Calu3 (cell line): ENCODE measurements around the gene ADARB1. TPM values are rescaled to one million over a fixed set of nuclear protein-coding genes. Genes with fewer than 3 reads are reported as not detected.

ENCODE experiments used
- BruUV-seq: library from RNA; stranded (reverse); fragments of 400-500 nt; replicated peaks from 2 replicates; lab custom pipeline; 2021; lab: Mats Ljungman, UMichigan
- CTCF ChIA-PET: fragments of 300-600 bp; sonication (Branson Sonifier 250); formaldehyde crosslinking; loops from one replicate; lab custom pipeline; 2022; ENCODE audit warnings: antibody characterized with exemption; lab: Charles Lee
- DNase-seq: peaks from one replicate; pipeline ENCODE4 v3.0.0; 2022
- H3K27ac Mint-ChIP-seq: one replicate; pipeline ENCODE4 v1.8.0; 2022; ENCODE audit warnings: mixed read lengths; ENCODE audit not compliant: unreplicated experiment
- H3K27me3 Mint-ChIP-seq: one replicate; pipeline ENCODE4 v1.8.0; 2022; ENCODE audit warnings: mixed read lengths; ENCODE audit not compliant: unreplicated experiment
- H3K36me3 Mint-ChIP-seq: one replicate; pipeline ENCODE4 v1.8.0; 2022; ENCODE audit warnings: mild to moderate bottlenecking, moderate library complexity, mixed read lengths; ENCODE audit not compliant: insufficient read depth, unreplicated experiment
- H3K4me1 Mint-ChIP-seq: one replicate; pipeline ENCODE4 v1.8.0; 2022; ENCODE audit warnings: mild to moderate bottlenecking, low read depth, mixed read lengths; ENCODE audit not compliant: unreplicated experiment
- H3K4me3 Mint-ChIP-seq: one replicate; pipeline ENCODE4 v1.8.0; 2022; ENCODE audit warnings: mild to moderate bottlenecking, low read depth, moderate library complexity, mixed read lengths; ENCODE audit not compliant: unreplicated experiment
- H3K9me3 Mint-ChIP-seq: one replicate; pipeline ENCODE4 v1.8.0; 2022; ENCODE audit warnings: low read depth, mixed read lengths; ENCODE audit not compliant: unreplicated experiment
- intact Hi-C: fragments of 100-400 bp; cut with micrococcal nuclease; formaldehyde crosslinking; loops from one replicate; pipeline ENCODE4 v1.10.0; 2022; ENCODE audit not compliant: unreplicated experiment
- total RNA-seq: library from RNA; stranded (reverse); gene quantifications from 2 replicates; pipeline ENCODE4 v1.2.3, GENCODE V29; 2022
- TF ChIP-seq, protein P1 (sequence below): fragments of 200-600 bp; IDR thresholded peaks from one replicate; pipeline ENCODE4 v1.8.0; 2022; ENCODE audit warnings: antibody characterized with exemption; ENCODE audit not compliant: unreplicated experiment

The ADARB1 gene
- total RNA-seq, 1 experiment from 2014 or later: 2.8 TPM

GRCh38 chr21:45118099-45118498 is 43.7 kb downstream of the ADARB1 start:
- BruUV-seq: no TSS peak
- no peak for DNase-seq
- Mint-ChIP-seq H3K27ac (no peak overlapping the region), H3K9me3 (no peaks in the 10 kb centered on the region), H3K4me1 (no peaks in the 10 kb centered on the region), H3K27me3 (peaks cover 39% of the 10 kb centered on the region), H3K4me3 (no peak overlapping the region), H3K36me3 (no peaks in the 10 kb centered on the region)
- intact Hi-C loops: no loop called here
- CTCF ChIA-PET: no interaction called here
- TF ChIP-seq, protein P1, sequence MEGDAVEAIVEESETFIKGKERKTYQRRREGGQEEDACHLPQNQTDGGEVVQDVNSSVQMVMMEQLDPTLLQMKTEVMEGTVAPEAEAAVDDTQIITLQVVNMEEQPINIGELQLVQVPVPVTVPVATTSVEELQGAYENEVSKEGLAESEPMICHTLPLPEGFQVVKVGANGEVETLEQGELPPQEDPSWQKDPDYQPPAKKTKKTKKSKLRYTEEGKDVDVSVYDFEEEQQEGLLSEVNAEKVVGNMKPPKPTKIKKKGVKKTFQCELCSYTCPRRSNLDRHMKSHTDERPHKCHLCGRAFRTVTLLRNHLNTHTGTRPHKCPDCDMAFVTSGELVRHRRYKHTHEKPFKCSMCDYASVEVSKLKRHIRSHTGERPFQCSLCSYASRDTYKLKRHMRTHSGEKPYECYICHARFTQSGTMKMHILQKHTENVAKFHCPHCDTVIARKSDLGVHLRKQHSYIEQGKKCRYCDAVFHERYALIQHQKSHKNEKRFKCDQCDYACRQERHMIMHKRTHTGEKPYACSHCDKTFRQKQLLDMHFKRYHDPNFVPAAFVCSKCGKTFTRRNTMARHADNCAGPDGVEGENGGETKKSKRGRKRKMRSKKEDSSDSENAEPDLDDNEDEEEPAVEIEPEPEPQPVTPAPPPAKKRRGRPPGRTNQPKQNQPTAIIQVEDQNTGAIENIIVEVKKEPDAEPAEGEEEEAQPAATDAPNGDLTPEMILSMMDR: no peak

DNA sequence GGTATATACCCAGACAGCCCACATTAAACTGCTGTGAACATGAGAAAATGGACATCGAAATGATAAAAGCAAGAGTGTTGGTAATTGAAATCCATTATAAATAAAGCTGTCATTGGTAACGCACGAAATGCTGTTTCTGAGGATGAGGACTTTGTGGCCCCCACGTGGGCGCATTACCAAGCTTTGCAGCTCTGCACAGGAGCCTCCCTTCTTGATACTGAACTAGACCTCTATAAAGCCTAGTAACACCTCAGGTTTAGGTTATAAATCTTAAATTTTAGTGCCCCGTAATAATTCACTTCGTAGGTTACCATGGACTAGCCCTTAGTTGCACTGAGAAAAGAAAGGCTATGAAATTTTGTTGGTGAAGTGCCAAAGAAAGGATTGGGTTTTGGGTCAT is 45.4 kb downstream of the ADARB1 start:
- Mint-ChIP-seq H3K27ac (no peak overlapping the region), H3K9me3 (no peaks in the 10 kb centered on the region), H3K4me3 (no peak overlapping the region), H3K4me1 (no peaks in the 10 kb centered on the region), H3K36me3 (no peaks in the 10 kb centered on the region), H3K27me3 (peaks cover 47% of the 10 kb centered on the region)
- DNase-seq: no peak
- CTCF ChIA-PET: no interaction called here
- intact Hi-C loops: loop anchor here (10.0 kb wide), 1 partner anchor 315 kb away; the partner anchor contains the start of gene UBE2G2
- BruUV-seq: no TSS peak
- TF ChIP-seq, protein P1: no peak

DNA sequence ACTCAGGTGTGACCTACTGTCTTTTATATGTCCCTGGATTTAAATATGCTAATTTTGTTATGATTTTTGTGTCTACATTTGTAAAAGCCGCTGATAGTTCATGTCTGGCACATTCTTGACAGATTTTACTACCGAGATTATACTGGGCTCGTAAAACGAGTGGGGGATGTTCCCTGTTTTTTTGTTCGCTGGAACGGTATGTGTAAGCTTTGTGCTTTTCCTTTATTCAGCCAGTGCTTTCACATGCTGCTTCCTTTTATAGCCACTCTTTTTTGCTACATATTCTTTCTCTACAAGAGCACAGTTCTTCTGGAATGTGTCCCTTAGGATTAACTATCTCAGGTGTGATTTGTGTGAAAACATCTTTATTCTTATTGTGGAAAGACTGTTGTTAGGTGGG is 46.6 kb downstream of the ADARB1 start:
- no peaks in the 10 kb centered on the region for H3K9me3 Mint-ChIP-seq
- no peak overlapping the region for H3K27ac Mint-ChIP-seq
- CTCF ChIA-PET: interaction anchor here (1.3 kb wide), 1 partner anchor 16 kb away, joined by 5 read pairs; no protein-coding TSS in a partner anchor

GRCh38 chr21:45122030-45122429 is 47.6 kb downstream of the ADARB1 start:
- Mint-ChIP-seq H3K9me3 (no peaks in the 10 kb centered on the region), H3K4me1 (no peaks in the 10 kb centered on the region), H3K27me3 (peaks cover 63% of the 10 kb centered on the region), H3K27ac (no peak overlapping the region), H3K4me3 (no peak overlapping the region), H3K36me3 (no peaks in the 10 kb centered on the region)
- TF ChIP-seq, protein P1: no peak
- BruUV-seq: no TSS peak
- intact Hi-C loops: loop anchor here (10.0 kb wide), 1 partner anchor 317 kb away; the partner anchor contains the start of gene UBE2G2
- no peak for DNase-seq
- CTCF ChIA-PET: no interaction called here

More for the DNA sequence above, 46.6 kb downstream of the ADARB1 start:
- TF ChIP-seq, protein P1: no peak
- Mint-ChIP-seq H3K4me3 (no peak overlapping the region), H3K36me3 (no peaks in the 10 kb centered on the region), H3K27me3 (peaks cover 53% of the 10 kb centered on the region), H3K4me1 (no peaks in the 10 kb centered on the region)
- no TSS peak for BruUV-seq
- no peak for DNase-seq
- intact Hi-C loops: loop anchor here (10.0 kb wide), 1 partner anchor 316 kb away; the partner anchor contains the start of gene UBE2G2
